GM21529 (cell line): Measurements from ENCODE around the gene AXIN1.

Experiments used
- ATAC-seq: cut with Tn5 transposase; IDR thresholded peaks from one replicate; pipeline ENCODE4 v1.9.1; 2021; ENCODE audit not compliant: unreplicated experiment

AXIN1 gene

GRCh38 chr16:305916-306626 lies 46.5 kb downstream of the AXIN1 start:
- ATAC-seq = no peak

- ATAC-seq = no peak
These were observed 48.6 kb downstream of the AXIN1 start for GRCh38 chr16:303760-304505.

GRCh38 chr16:301950-302349 lies 50.6 kb downstream of the AXIN1 start:
- ATAC-seq = no peak

- no peak for ATAC-seq
These were observed 51.3 kb downstream of the AXIN1 start for GRCh38 chr16:301235-301634.

GRCh38 chr16:297832-298231 lies 54.7 kb downstream of the AXIN1 start:
- ATAC-seq = no peak

- no peak for ATAC-seq
These were observed 55.6 kb downstream of the AXIN1 start for GRCh38 chr16:296806-297510.

GRCh38 chr16:296276-296675 lies 56.2 kb downstream of the AXIN1 start:
- no peak for ATAC-seq

GRCh38 chr16:293043-293775 lies 59.3 kb downstream of the AXIN1 start:
- no peak for ATAC-seq

- ATAC-seq = no peak
These were observed 61.0 kb downstream of the AXIN1 start for GRCh38 chr16:291539-291938.

GRCh38 chr16:290681-291405 lies 61.7 kb downstream of the AXIN1 start:
- no peak for ATAC-seq

- no peak for ATAC-seq
These were observed 62.4 kb downstream of the AXIN1 start for GRCh38 chr16:290015-290680.

- no peak for ATAC-seq
These were observed 63.0 kb downstream of the AXIN1 start for GRCh38 chr16:289395-289997.

GRCh38 chr16:287981-288920 lies 64.3 kb downstream of the AXIN1 start:
- ATAC-seq = no peak

- no peak for ATAC-seq
These were observed 65.2 kb downstream of the AXIN1 start for GRCh38 chr16:287298-287811.

- ATAC-seq = no peak
These were observed 65.8 kb downstream of the AXIN1 start for GRCh38 chr16:286491-287297.

GRCh38 chr16:285146-286055 lies 67.1 kb downstream of the AXIN1 start:
- ATAC-seq = no peak
